Neural cell (in vitro differentiated cells): Measurements from ENCODE around the gene SCARB2. TPM values are rescaled to one million over a fixed set of nuclear protein-coding genes. Genes with fewer than 3 reads are reported as not detected.

Experiments used
- H2AFZ ChIP-seq: fragments of 200-600, 300-800 bp; sonication (generic), shearing (Covaris generic); 2 replicates; pipeline ENCODE4 v1.6.0; 2014; ENCODE audit warnings: low read depth, mild to moderate bottlenecking, antibody characterized with exemption, low read length, moderate library complexity
- H3F3A ChIP-seq: fragments of 200-600 bp; shearing (Covaris generic); 2 replicates; pipeline ENCODE4 v1.6.1; 2016; ENCODE audit warnings: mild to moderate bottlenecking, moderate library complexity, mixed read lengths, antibody characterized with exemption, low read length; ENCODE audit not compliant: insufficient read depth, poor library complexity, severe bottlenecking
- H3K27ac ChIP-seq: fragments of 200-600, 300-800 bp; sonication (generic), shearing (Covaris generic); 2 replicates; pipeline ENCODE4 v1.5.1; 2014; ENCODE audit warnings: mild to moderate bottlenecking, low read length, moderate library complexity
- H3K27me3 ChIP-seq: fragments of 300-800, 200-600 bp; sonication (generic), shearing (Covaris generic); 2 replicates; pipeline ENCODE4 v1.6.0; 2014; ENCODE audit warnings: mild to moderate bottlenecking, low read depth, low read length, moderate library complexity; ENCODE audit not compliant: insufficient read depth
- H3K36me3 ChIP-seq: fragments of 300-800, 200-600 bp; sonication (generic), shearing (Covaris generic); 2 replicates; pipeline ENCODE4 v1.5.1; 2014; ENCODE audit warnings: mild to moderate bottlenecking, antibody characterized with exemption, low read length, moderate library complexity; ENCODE audit not compliant: insufficient read depth
- H3K4me2 ChIP-seq: fragments of 300-800, 200-600 bp; sonication (generic), shearing (Covaris generic); 2 replicates; pipeline ENCODE4 v1.6.0; 2014; ENCODE audit warnings: mild to moderate bottlenecking, low read length
- H3K4me3 ChIP-seq: fragments of 300-800, 200-600 bp; sonication (generic), shearing (Covaris generic); 2 replicates; pipeline ENCODE4 v1.5.1; 2014; ENCODE audit warnings: mild to moderate bottlenecking, low read length, moderate library complexity
- H3K79me2 ChIP-seq: fragments of 200-600 bp; shearing (Covaris generic); replicated peaks from 2 replicates; pipeline ENCODE4 v1.6.0; 2014; ENCODE audit warnings: mild to moderate bottlenecking, low read length, moderate library complexity; ENCODE audit not compliant: insufficient read depth
- H3K9ac ChIP-seq: fragments of 300-800, 200-600 bp; sonication (generic), shearing (Covaris generic); 2 replicates; pipeline ENCODE4 v1.6.1; 2016; ENCODE audit warnings: mild to moderate bottlenecking, low read length, mixed read lengths
- H3K9me2 ChIP-seq: fragments of 200-600 bp; shearing (Covaris generic); 2 replicates; pipeline ENCODE4 v1.6.1; 2016; ENCODE audit warnings: mild to moderate bottlenecking, low read length, mixed read lengths; ENCODE audit not compliant: insufficient read depth
- H3K9me3 ChIP-seq: fragments of 200-600, 300-800 bp; sonication (generic), shearing (Covaris generic); 2 replicates; pipeline ENCODE4 v1.6.1; 2016; ENCODE audit warnings: mild to moderate bottlenecking, mixed run types, low read length, moderate library complexity, mixed read lengths
- H4K20me1 ChIP-seq: fragments of 200-600 bp; shearing (Covaris generic); 2 replicates; pipeline ENCODE4 v1.6.1; 2016; ENCODE audit warnings: mild to moderate bottlenecking, mixed run types; ENCODE audit not compliant: insufficient read depth
- EP300 ChIP-seq: fragments of 450-650 bp; conservative IDR thresholded peaks from 2 replicates; pipeline ENCODE4 v1.6.1; 2014; ENCODE audit warnings: antibody characterized with exemption, mild to moderate bottlenecking, moderate library complexity; ENCODE audit not compliant: poor library complexity, severe bottlenecking
- EZH2 ChIP-seq: fragments of 200-600, 300-800 bp; shearing (Covaris generic), sonication (generic); IDR thresholded peaks from 2 replicates; pipeline ENCODE4 v1.6.1; 2014; ENCODE audit warnings: antibody characterized with exemption, low read length, borderline replicate concordance, mild to moderate bottlenecking; ENCODE audit not compliant: insufficient read depth, poor library complexity, severe bottlenecking
- MXI1 ChIP-seq: fragments of 450-650 bp; conservative IDR thresholded peaks from 2 replicates; pipeline ENCODE4 v1.6.1; 2014; ENCODE audit warnings: antibody characterized with exemption, mild to moderate bottlenecking; ENCODE audit not compliant: poor library complexity, severe bottlenecking
- POLR2AphosphoS5 ChIP-seq: IDR thresholded peaks from 2 replicates; pipeline ENCODE4 v1.6.1; 2012
- RAD21 ChIP-seq: fragments of 450-650 bp; conservative IDR thresholded peaks from 2 replicates; pipeline ENCODE4 v1.6.1; 2014; ENCODE audit warnings: antibody characterized with exemption, mild to moderate bottlenecking, moderate library complexity
- SMC3 ChIP-seq: fragments of 450-650 bp; conservative IDR thresholded peaks from 2 replicates; pipeline ENCODE4 v1.6.1; 2014; ENCODE audit warnings: antibody characterized with exemption, mild to moderate bottlenecking, moderate library complexity; ENCODE audit not compliant: poor library complexity
- TAF1 ChIP-seq: IDR thresholded peaks from 2 replicates; pipeline ENCODE4 v1.6.1; 2012; ENCODE audit warnings: low read depth
- polyA plus RNA-seq: library from polyadenylated mRNA; depleted of rRNA; stranded (reverse); fragments of >200 nt; gene quantifications from 2 replicates; pipeline ENCODE4 v1.2.3, GENCODE V29; 2014
- TF ChIP-seq, protein P1 (sequence below): fragments of 450-650 bp; IDR thresholded peaks from 2 replicates; pipeline ENCODE4 v1.5.1; 2014; ENCODE audit warnings: antibody characterized with exemption, mild to moderate bottlenecking, moderate library complexity; ENCODE audit not compliant: poor library complexity, severe bottlenecking
- TF ChIP-seq, protein P2 (sequence below): IDR thresholded peaks from 2 replicates; pipeline ENCODE4 v1.6.1; 2012; ENCODE audit warnings: borderline replicate concordance

Gene SCARB2
- polyA plus RNA-seq, 1 donor from 2014 or later = 256 TPM

- no peaks in the 10 kb centered on the region for H3K79me2 ChIP-seq
- no peak overlapping the region for H3K27ac ChIP-seq
- TF ChIP-seq, protein P1, sequence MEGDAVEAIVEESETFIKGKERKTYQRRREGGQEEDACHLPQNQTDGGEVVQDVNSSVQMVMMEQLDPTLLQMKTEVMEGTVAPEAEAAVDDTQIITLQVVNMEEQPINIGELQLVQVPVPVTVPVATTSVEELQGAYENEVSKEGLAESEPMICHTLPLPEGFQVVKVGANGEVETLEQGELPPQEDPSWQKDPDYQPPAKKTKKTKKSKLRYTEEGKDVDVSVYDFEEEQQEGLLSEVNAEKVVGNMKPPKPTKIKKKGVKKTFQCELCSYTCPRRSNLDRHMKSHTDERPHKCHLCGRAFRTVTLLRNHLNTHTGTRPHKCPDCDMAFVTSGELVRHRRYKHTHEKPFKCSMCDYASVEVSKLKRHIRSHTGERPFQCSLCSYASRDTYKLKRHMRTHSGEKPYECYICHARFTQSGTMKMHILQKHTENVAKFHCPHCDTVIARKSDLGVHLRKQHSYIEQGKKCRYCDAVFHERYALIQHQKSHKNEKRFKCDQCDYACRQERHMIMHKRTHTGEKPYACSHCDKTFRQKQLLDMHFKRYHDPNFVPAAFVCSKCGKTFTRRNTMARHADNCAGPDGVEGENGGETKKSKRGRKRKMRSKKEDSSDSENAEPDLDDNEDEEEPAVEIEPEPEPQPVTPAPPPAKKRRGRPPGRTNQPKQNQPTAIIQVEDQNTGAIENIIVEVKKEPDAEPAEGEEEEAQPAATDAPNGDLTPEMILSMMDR = no peak
- TF ChIP-seq EZH2 = no peak
- no peak for TF ChIP-seq SMC3
- no peak for TF ChIP-seq MXI1
- TF ChIP-seq POLR2AphosphoS5 = no peak
- TF ChIP-seq TAF1 = no peak
- no peak for TF ChIP-seq EP300
- TF ChIP-seq RAD21 = no peak
- TF ChIP-seq, protein P2, sequence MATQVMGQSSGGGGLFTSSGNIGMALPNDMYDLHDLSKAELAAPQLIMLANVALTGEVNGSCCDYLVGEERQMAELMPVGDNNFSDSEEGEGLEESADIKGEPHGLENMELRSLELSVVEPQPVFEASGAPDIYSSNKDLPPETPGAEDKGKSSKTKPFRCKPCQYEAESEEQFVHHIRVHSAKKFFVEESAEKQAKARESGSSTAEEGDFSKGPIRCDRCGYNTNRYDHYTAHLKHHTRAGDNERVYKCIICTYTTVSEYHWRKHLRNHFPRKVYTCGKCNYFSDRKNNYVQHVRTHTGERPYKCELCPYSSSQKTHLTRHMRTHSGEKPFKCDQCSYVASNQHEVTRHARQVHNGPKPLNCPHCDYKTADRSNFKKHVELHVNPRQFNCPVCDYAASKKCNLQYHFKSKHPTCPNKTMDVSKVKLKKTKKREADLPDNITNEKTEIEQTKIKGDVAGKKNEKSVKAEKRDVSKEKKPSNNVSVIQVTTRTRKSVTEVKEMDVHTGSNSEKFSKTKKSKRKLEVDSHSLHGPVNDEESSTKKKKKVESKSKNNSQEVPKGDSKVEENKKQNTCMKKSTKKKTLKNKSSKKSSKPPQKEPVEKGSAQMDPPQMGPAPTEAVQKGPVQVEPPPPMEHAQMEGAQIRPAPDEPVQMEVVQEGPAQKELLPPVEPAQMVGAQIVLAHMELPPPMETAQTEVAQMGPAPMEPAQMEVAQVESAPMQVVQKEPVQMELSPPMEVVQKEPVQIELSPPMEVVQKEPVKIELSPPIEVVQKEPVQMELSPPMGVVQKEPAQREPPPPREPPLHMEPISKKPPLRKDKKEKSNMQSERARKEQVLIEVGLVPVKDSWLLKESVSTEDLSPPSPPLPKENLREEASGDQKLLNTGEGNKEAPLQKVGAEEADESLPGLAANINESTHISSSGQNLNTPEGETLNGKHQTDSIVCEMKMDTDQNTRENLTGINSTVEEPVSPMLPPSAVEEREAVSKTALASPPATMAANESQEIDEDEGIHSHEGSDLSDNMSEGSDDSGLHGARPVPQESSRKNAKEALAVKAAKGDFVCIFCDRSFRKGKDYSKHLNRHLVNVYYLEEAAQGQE = no peak
- no peak overlapping the region for H2AFZ ChIP-seq
- H3K27me3 ChIP-seq = no peaks in the 10 kb centered on the region
- no peaks in the 10 kb centered on the region for H3K9me3 ChIP-seq
- no peaks in the 10 kb centered on the region for H3K36me3 ChIP-seq
- no peaks in the 10 kb centered on the region for H3K9me2 ChIP-seq
- H3K9ac ChIP-seq = no peak overlapping the region
- no peak overlapping the region for H3K4me2 ChIP-seq
- H3F3A ChIP-seq = no peaks in the 10 kb centered on the region
- no peaks in the 10 kb centered on the region for H4K20me1 ChIP-seq
- no peak overlapping the region for H3K4me3 ChIP-seq
Observed at GRCh38 chr4:76235407-76235806, 21.8 kb upstream of the SCARB2 start.

DNA sequence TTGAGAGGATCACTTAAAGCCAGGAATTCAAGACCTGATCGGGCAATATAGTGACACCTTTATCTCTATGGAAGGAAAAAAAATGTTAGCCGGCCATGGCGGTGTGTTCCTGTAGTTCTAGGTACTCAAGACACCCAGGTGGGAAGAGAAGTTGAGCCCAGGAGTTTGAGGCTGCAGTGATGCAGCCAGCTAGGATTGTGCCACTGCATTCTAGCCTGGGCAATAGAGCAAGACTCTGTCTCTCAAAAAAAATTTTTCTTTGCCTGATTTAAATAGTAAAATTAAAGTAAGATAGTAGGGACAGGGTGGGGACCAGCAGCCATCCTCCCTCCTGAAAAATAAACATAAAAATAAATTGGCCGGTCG is 21.0 kb upstream of the SCARB2 start:
- Histone ChIP-seq H3K79me2 (no peaks in the 10 kb centered on the region), H3K9me2 (no peaks in the 10 kb centered on the region), H3K4me3 (no peak overlapping the region), H3K27ac (no peak overlapping the region), H3K9ac (no peak overlapping the region), H3K27me3 (no peaks in the 10 kb centered on the region), H2AFZ (no peak overlapping the region), H3K9me3 (no peaks in the 10 kb centered on the region), H3F3A (no peaks in the 10 kb centered on the region), H3K4me2 (no peak overlapping the region), H3K36me3 (no peaks in the 10 kb centered on the region), H4K20me1 (no peaks in the 10 kb centered on the region)
- TF ChIP-seq MXI1 (no peak), RAD21 (no peak), EZH2 (no peak), TAF1 (no peak), POLR2AphosphoS5 (no peak), SMC3 (no peak), EP300 (no peak)
- TF ChIP-seq, protein P2 = no peak
- TF ChIP-seq, protein P1 = no peak
